Panc1 (cell line): Measurements from ENCODE around the gene PLCL1. TPM values are rescaled to one million over a fixed set of nuclear protein-coding genes. Genes with fewer than 3 reads are reported as not detected.

Source experiments
- ATAC-seq: fragments of 200-7000 bp; cut with Tn5 transposase; 2 replicates; pipeline ENCODE4 v1.9.1; 2020; ENCODE audit warnings: mild to moderate bottlenecking, moderate library complexity
- BruUV-seq: library from RNA; stranded (reverse); fragments of 400-500 nt; replicated peaks from 2 replicates; lab custom pipeline; 2021; lab: Mats Ljungman, UMichigan
- CTCF ChIA-PET: fragments of 300-600 bp; sonication (Branson Sonifier 250); formaldehyde crosslinking; loops from one replicate; lab custom pipeline; 2022; ENCODE audit warnings: antibody characterized with exemption; lab: Charles Lee
- POLR2A ChIA-PET: fragments of 300-600 bp; sonication (Branson Sonifier 250); formaldehyde crosslinking; loops from one replicate; lab custom pipeline; 2022; ENCODE audit warnings: antibody characterized with exemption; lab: Charles Lee
- DNase-seq: peaks from one replicate; pipeline ENCODE4 v3.0.0-alpha.2; 2010; ENCODE audit warnings: low read depth, low spot score
- H3K27ac ChIP-seq: 2 replicates; pipeline ENCODE4 v1.5.1; 2011; ENCODE audit warnings: mild to moderate bottlenecking, low read length, inconsistent platforms
- H3K27me3 ChIP-seq: fragments of 200-500 bp; sonication (Bioruptor generic); 2 replicates; pipeline ENCODE4 v1.6.0; 2014; ENCODE audit warnings: low read length, inconsistent platforms; ENCODE audit not compliant: control insufficient read depth, insufficient read depth
- H3K36me3 ChIP-seq: fragments of 200-500 bp; sonication (Bioruptor generic); 2 replicates; pipeline ENCODE4 v1.5.1; 2014; ENCODE audit warnings: inconsistent platforms, mild to moderate bottlenecking, low read length, moderate library complexity; ENCODE audit not compliant: control insufficient read depth, insufficient read depth
- H3K4me1 ChIP-seq: 2 replicates; pipeline ENCODE4 v1.5.1; 2011; ENCODE audit warnings: inconsistent platforms, mild to moderate bottlenecking, low read length, moderate library complexity; ENCODE audit not compliant: control insufficient read depth, insufficient read depth
- H3K4me3 ChIP-seq, 2 experiments: 2 replicates each; pipeline ENCODE4 v1.5.1; 2011 to 2012; ENCODE audit warnings: low read depth in 2 of 2, low read length in 2 of 2, mild to moderate bottlenecking in 2 of 2, inconsistent platforms in 1 of 2, moderate library complexity in 1 of 2
- H3K9me3 ChIP-seq: fragments of 200-500 bp; sonication (Bioruptor generic); 2 replicates; pipeline ENCODE4 v1.5.1; 2014; ENCODE audit warnings: low read depth, mild to moderate bottlenecking, inconsistent platforms, low read length, moderate library complexity; ENCODE audit not compliant: control insufficient read depth, insufficient read depth
- POLR2AphosphoS5 ChIP-seq: IDR thresholded peaks from 2 replicates; pipeline ENCODE4 v1.6.1; 2012; ENCODE audit warnings: mild to moderate bottlenecking, low read depth, low read length, moderate library complexity
- REST ChIP-seq, 2 experiments: IDR thresholded peaks; 2 replicates each; pipeline ENCODE4 v1.6.1; 2011 to 2012; ENCODE audit warnings: low read depth in 2 of 2, control low read depth in 1 of 2, low read length in 1 of 2, mild to moderate bottlenecking in 1 of 2, moderate library complexity in 1 of 2; ENCODE audit not compliant: insufficient read depth in 1 of 2
- SIN3A ChIP-seq: IDR thresholded peaks from 2 replicates; pipeline ENCODE4 v1.6.1; 2012; ENCODE audit warnings: low read depth, mild to moderate bottlenecking, low read length, moderate library complexity, borderline replicate concordance; ENCODE audit not compliant: insufficient read depth
- TCF7L2 ChIP-seq: IDR thresholded peaks from 2 replicates; pipeline ENCODE4 v1.6.1; 2011; ENCODE audit warnings: mild to moderate bottlenecking, low read depth, low read length, inconsistent platforms
- in situ Hi-C: cut with HindIII; loops from 2 replicates; pipeline ENCODE4 v1.10.0; 2016; ENCODE audit warnings: low sequenced_read_pairs, low pct_unique_long_range_greater_than_20kb
- intact Hi-C: fragments of 100-400 bp; cut with micrococcal nuclease; formaldehyde crosslinking; loops from one replicate; pipeline ENCODE4 v1.10.0; 2022; ENCODE audit not compliant: unreplicated experiment
- total RNA-seq: library from RNA; stranded (reverse); gene quantifications from one replicate; pipeline ENCODE4 v1.2.1, GENCODE V29; 2021; ENCODE audit not compliant: unreplicated experiment
- TF ChIP-seq, protein P1 (sequence below): fragments of 450-650 bp; IDR thresholded peaks from 2 replicates; pipeline ENCODE4 v1.5.1; 2017; ENCODE audit warnings: mild to moderate bottlenecking

The PLCL1 gene
- total RNA-seq, 1 experiment from 2014 or later = not detected

- in situ Hi-C loops (no loop called here), intact Hi-C loops (loop anchor here (5.0 kb wide), 1 partner anchor 250 kb away; the partner anchor contains the start of gene PLCL1)
Measured at GRCh38 chr2:198052741-198053140, 248.3 kb downstream of the PLCL1 start.

DNA sequence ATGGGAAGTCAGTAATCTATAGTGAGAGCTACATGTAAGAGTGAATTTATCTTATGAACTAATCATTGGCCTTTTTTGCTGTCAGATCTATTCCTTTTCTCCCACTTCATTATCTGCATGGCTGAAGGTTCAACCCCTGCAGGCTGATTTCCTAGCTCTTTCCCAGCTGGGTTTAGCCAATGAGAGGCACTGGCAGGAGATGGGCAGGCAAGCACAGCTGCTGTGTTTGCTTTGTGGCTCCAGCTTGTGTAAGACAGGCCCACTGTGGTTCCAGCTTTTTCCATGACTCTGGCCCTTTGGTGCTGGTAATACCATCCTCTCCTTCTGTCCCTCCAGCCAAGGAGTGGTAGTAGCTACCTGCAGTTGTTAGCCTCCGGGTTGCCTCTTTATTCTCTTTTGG lies 248.8 kb downstream of the PLCL1 start:
- DNase-seq = no peak
- TF ChIP-seq SIN3A (no peak), TCF7L2 (no peak), REST (IDR thresholded peaks at IDR 0.05; ENCODE audit: insufficient read depth in 1 of 2, low read depth in 2 of 2, low read length in 1 of 2) (no peak), POLR2AphosphoS5 (no peak)
- TF ChIP-seq, protein P1, sequence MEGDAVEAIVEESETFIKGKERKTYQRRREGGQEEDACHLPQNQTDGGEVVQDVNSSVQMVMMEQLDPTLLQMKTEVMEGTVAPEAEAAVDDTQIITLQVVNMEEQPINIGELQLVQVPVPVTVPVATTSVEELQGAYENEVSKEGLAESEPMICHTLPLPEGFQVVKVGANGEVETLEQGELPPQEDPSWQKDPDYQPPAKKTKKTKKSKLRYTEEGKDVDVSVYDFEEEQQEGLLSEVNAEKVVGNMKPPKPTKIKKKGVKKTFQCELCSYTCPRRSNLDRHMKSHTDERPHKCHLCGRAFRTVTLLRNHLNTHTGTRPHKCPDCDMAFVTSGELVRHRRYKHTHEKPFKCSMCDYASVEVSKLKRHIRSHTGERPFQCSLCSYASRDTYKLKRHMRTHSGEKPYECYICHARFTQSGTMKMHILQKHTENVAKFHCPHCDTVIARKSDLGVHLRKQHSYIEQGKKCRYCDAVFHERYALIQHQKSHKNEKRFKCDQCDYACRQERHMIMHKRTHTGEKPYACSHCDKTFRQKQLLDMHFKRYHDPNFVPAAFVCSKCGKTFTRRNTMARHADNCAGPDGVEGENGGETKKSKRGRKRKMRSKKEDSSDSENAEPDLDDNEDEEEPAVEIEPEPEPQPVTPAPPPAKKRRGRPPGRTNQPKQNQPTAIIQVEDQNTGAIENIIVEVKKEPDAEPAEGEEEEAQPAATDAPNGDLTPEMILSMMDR = no peak
- Histone ChIP-seq H3K27me3 (no peaks in the 10 kb centered on the region; the same call in 1 of the 2 replicates), H3K27ac (no peak overlapping the region), H3K4me3 (no peak overlapping the region), H3K4me1 (no peaks in the 10 kb centered on the region), H3K36me3 (no peaks in the 10 kb centered on the region), H3K9me3 (no peaks in the 10 kb centered on the region)
- ChIA-PET POLR2A (no interaction called here), CTCF (no interaction called here)
- ATAC-seq = no peak
- no TSS peak for BruUV-seq
- intact Hi-C loops = loop anchor here (5.0 kb wide), 1 partner anchor 251 kb away; the partner anchor contains the start of gene PLCL1
- in situ Hi-C loops = no loop called here

More at GRCh38 chr2:198052741-198053140, 248.3 kb downstream of the PLCL1 start:
- DNase-seq = no peak
- no peak for ATAC-seq
- TF ChIP-seq, protein P1 = no peak
- TF ChIP-seq REST (IDR thresholded peaks at IDR 0.05; ENCODE audit: insufficient read depth in 1 of 2, low read depth in 2 of 2, low read length in 1 of 2) (no peak), POLR2AphosphoS5 (no peak), SIN3A (no peak), TCF7L2 (no peak)
- no peaks in the 10 kb centered on the region for H3K4me1 ChIP-seq
- H3K4me3 ChIP-seq = no peak overlapping the region
- no TSS peak for BruUV-seq
- H3K36me3 ChIP-seq = no peaks in the 10 kb centered on the region
- H3K27ac ChIP-seq = no peak overlapping the region
- POLR2A ChIA-PET = no interaction called here
- no peaks in the 10 kb centered on the region; the same call in 1 of the 2 replicates for H3K27me3 ChIP-seq
- CTCF ChIA-PET = no interaction called here
- no peaks in the 10 kb centered on the region for H3K9me3 ChIP-seq
